GM18499 (cell line): ENCODE data around the gene TRPM3.

Source experiments
- ATAC-seq: cut with Tn5 transposase; IDR thresholded peaks from one replicate; pipeline ENCODE4 v1.9.1; 2021; ENCODE audit warnings: moderate number of reproducible peaks; ENCODE audit not compliant: insufficient read depth, unreplicated experiment

The TRPM3 gene

DNA sequence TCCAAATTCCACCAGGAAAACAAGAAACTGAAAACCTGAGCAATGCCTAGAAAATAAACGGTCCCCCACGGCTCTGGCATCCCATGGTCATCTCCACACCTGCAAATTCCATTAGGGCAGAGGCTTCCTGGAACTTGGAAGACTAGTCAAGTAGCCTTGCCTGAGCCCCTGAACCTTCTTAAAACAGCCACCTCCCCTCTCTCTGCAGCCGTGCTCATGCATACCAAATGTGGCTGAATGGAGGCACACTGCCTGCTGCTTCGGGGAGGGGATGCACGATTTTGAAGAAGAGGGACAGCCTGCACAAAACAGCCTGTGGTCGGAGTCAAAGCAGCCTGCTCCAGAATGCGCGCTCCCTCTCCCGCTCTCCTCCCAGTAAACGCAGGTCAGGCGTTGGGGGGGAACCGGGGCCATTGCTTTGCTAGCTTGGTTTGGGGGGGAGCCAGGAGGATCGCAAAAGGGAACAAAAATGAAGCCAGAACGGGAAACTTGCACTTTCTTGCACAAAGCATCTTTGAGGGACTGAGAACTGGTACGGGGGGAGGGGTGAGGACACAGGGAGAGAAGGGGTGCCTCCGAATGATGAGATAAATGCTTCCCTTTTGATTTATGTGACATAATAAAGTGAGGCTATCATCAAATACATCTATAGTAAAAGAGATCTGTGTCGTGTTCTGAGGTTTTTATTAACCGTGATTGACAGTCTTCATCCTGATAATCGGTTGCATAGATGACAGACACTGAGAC is at the start of gene TRPM3:
TRPM3 (minus strand) TSS at position 347 of the 747 bp plus-strand sequence; CDS start at position 80, 267 bp downstream.
- no peak for ATAC-seq

DNA sequence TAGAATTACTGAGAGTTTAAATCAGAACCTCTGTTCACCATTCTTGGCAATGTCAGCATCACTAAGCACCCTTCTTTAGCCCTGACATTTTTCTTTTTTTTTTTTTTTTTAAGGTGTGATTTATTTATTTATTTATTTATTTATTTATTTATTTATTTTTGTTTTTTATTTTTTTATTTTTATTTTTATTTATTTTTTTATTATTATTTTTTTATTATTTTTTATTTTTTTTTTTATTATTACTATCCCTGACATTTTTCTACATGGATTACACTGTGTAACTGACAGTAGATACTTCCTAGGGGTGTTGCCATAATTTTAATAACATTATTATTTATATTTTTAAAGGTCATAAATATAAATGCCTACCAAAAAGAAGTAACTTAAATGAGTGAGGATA is 47.0 kb upstream of the TRPM3 start:
- ATAC-seq: no peak

DNA sequence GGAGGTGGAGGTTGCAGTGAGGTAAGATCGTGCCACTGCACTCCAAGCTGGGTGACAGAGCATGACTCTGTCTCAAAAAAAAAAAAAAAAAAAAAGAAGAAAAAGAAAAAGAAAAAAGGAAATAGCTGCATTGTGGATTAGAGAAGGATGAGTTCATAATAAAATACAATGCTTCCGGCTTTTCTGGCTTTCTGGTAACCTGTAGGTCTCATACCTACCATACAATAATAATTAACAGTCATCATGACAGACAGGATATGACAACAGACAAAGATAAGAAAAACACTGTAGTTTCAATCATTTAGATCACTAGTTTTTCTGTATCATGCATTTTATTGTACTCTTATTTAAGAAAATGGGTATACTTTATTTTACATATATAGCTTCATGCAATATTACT is 40.7 kb upstream of the TRPM3 start:
- no peak for ATAC-seq

- ATAC-seq: no peak
Observed at GRCh38 chr9:71157731-71158130, 36.3 kb upstream of the TRPM3 start.

GRCh38 chr9:71147368-71147767 is 25.9 kb upstream of the TRPM3 start:
- ATAC-seq: no peak

DNA sequence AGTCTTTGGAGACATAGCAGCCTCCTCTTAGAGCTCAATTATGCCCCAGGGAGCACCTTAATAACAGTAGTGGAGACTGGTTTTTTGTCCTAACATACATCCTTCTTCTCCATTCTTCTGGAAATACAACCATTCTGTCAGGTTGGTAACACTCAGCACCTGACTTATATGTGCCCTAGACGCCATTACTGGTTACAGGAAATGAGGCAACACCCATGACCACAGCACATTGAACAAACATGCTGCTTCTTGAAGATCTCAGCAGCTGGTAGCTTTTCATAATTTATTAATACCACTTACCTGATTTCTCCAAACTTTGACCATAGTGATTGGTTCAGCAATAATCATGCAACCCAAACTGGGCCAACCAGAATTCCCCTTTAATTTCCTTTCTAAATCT is 25.1 kb upstream of the TRPM3 start:
- ATAC-seq: no peak

DNA sequence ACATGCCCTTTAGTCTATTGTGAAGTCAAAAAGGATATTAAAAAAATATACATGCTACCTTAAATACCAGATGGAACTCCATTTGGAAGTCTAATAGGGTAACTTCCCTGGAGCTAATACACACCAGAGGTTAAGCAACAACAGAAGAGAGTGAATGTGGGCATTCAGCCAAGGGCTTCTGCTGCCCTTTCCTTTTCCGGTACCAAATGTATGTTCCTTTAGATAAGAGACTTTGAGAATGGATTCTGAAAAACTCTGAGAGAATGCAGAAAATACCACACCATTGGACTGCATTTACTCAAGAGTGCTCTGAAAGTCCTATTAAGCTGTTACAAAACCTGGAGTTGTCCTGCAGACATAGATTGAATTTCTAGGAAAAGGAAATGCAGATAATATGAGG is 23.8 kb upstream of the TRPM3 start:
- no peak for ATAC-seq

GRCh38 chr9:71144495-71144894 is 23.1 kb upstream of the TRPM3 start:
- no peak for ATAC-seq

- ATAC-seq: no peak
Observed at GRCh38 chr9:71136696-71137095, 15.3 kb upstream of the TRPM3 start.

- no peak for ATAC-seq
Observed at GRCh38 chr9:71131145-71131544, 9.7 kb upstream of the TRPM3 start.

GRCh38 chr9:71130521-71130920 is 9.1 kb upstream of the TRPM3 start:
- no peak for ATAC-seq

- ATAC-seq: no peak
Observed at GRCh38 chr9:71128796-71129195, 7.4 kb upstream of the TRPM3 start.

DNA sequence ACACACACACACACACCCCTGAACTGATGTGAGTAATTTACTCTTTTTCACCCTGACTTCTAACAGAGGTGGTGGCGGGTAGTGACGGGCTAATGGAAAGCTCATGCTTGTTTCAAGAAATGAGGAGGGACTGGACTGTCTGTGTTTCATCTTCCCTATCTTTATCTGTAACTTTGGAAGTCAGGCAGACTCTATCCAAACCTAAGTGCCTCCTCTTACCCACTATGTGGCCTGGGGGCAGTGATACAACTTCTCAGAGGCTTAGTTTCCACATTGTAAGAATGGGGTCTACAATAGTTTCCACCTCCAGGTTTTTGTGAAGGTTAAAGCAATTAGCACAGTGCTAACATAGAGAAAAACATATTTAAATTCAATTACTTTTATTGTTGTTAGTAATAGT is 5.9 kb upstream of the TRPM3 start:
- no peak for ATAC-seq

DNA sequence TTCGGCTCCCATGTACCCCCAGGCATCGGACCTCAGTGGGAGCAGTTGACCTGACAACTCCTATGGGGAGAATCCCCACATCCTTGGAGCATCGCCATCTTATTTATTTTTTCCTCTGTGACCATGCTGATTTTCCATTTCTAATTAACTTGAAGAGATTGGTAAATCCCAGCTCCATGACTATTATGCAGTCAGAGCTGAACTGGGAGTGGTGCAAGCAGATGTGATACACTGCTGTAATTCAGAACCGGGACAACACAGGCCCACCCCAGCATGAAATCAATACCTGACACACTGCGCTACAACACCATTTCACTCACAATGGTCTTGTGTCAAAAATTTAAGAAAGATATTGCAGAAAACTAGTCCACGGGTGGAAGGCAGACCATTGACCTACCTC is 1.0 kb upstream of the TRPM3 start:
- no peak for ATAC-seq

DNA sequence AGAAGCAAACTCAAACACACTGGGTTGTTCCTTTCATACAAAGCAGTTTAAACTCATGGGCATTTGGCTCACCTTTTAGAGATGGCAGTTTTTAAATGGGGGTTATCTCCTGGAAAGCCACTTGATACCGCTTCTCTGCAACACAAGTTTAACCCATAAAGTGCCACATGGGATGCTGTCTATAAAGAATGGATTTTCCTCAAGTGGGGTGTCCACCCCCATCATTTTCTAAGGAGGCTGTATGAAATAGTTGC is 528 bp upstream of the TRPM3 start:
- no peak for ATAC-seq

GRCh38 chr9:71120501-71121247 is 747 bp downstream of the TRPM3 start:
- no peak for ATAC-seq

GRCh38 chr9:71119746-71120145 is 1.7 kb downstream of the TRPM3 start:
- no peak for ATAC-seq

DNA sequence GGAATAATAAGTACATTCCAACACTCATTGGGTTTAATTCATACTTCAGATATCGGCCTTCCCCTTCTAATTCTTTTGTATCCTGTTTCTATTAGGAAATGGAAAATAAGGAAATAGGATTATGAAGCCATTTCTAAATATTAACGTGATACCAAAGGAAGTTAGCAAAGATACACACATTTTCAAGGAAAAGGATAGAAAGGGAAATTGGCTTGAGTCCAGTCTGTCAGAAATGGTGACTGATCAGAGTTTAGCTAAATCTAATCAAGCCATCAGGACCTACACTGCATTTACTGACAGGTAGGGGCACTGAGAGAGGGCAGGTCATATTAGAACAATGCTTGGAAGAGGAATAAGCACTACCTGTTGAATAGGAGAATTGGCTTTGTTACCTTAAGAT is 3.1 kb downstream of the TRPM3 start:
- ATAC-seq: no peak

DNA sequence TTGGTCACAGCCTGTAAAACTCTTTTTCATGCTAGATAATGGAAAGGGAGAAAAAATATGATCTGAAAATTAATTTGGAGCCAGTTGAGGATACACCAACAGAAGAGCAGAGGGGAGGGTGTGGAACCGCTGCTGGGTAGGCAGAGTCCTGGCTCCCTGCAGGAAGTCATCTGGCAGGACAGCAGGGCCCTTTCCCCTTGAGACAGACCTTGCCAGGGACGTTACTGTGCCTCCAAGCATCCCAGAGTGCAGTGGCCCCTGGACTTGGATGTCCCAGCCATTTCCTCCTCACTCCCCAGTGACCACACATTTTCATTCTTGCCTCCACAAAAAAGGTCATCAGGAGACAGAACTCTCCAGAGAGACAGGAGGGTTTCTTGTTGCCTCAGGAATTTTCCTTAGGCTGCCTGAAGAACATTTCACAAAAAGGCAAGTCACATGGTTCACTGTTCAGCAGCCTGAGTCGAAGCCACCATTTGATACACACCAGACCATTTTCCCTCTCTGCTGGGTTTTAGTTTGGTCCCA is 5.9 kb downstream of the TRPM3 start:
- no peak for ATAC-seq

DNA sequence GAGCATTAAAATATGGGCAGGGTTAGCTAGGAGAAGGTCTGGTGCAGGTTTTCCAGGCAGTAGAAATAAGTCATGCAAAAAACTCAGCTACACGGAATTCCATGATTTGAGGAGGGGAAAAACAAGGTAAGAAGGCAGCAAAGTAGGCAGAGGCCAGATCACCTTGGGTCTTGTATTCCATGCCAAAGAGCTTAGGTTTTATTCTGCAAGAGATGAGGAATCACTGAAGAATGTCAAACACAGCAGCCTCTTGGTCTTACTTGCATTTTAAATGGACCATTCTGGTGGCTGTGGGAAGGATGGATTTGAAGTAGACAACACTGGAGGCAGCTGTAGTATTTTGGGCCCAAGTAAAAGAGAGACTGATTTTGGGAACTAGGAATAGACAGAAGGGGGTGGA is 8.6 kb downstream of the TRPM3 start:
- ATAC-seq: no peak

DNA sequence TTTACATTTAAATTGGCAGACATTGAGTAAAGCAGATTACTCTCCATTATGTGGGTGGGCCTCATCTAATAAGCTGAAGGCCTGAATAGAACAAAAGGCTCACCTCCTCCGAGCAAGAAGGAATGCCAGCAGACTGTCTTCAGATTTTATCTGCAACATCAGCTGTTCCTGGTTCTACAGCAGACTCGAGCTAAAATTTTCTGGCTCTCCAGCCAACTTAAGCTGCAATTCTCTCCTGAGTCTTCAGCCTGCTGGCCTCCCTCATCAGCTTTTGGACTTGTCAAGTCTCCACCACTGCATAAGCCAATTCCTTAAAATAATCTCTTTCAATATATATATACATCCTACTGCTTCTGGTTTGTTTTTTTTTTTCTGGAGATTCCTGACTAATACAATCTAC is 12.5 kb downstream of the TRPM3 start:
- no peak for ATAC-seq

DNA sequence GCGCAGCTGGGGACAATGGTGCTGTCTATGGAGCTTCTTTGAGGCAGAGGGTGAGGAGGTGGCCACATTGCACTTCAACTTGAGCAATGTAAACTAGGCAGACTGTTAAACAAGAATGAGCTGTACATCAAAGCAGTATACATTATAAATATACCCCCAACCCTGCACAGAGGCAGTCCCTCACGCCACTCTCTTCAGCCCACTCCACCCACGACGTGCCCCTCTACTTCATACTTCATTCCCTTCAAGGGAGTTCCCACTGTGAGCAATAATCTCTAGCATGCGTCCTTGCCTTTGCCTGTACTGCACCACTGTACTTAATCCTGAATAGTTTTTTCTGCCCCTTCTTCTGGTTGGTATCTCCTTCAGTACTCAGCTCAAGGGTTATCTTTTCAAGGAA is 14.4 kb downstream of the TRPM3 start:
- no peak for ATAC-seq
